K562 (cell line): ENCODE results near the gene TRMT1L. TPM values are rescaled to one million over a fixed set of nuclear protein-coding genes. Genes with fewer than 3 reads are reported as not detected.

Source experiments
- CUX1 ChIP-seq: fragments of 200-800 bp; sonication (Bioruptor generic); IDR thresholded peaks from 2 replicates; pipeline ENCODE4 v1.6.1; 2016; ENCODE audit warnings: missing genetic modification characterization, missing compliant biosample characterization
- HLTF ChIP-seq: fragments of 450-650 bp; IDR thresholded peaks from 2 replicates; pipeline ENCODE4 v1.6.1; 2016
- KLF16 ChIP-seq: IDR thresholded peaks from 2 replicates; pipeline ENCODE4 v1.6.1; 2016; ENCODE audit warnings: antibody characterized with exemption
- KLF6 ChIP-seq: fragments of 250-450 bp; sonication (Bioruptor Pico); IDR thresholded peaks from 2 replicates; pipeline ENCODE4 v1.4.0; 2020; ENCODE audit warnings: mild to moderate bottlenecking, moderate library complexity, borderline replicate concordance
- NR4A1 ChIP-seq, 2 experiments: fragments of 250-450 bp in 1 of 2; fragments of 450-650 bp in 1 of 2; sonication (Bioruptor Pico) in 1 of 2; IDR thresholded peaks; 2 replicates each; pipeline versions ENCODE4 v1.4.0 to v1.6.1; 2016 to 2020; ENCODE audit warnings: mild to moderate bottlenecking in 2 of 2, missing compliant biosample characterization in 1 of 2, missing genetic modification characterization in 1 of 2, moderate library complexity in 1 of 2
- NUFIP1 ChIP-seq: fragments of 450-650 bp; IDR thresholded peaks from 2 replicates; pipeline ENCODE4 v1.6.1; 2018; ENCODE audit not compliant: partially characterized antibody
- RCOR1 ChIP-seq, 2 experiments: IDR thresholded peaks; 2 replicates each; pipeline ENCODE4 v1.6.1; 2012; ENCODE audit warnings: low read depth in 2 of 2, low read length in 2 of 2, borderline replicate concordance in 1 of 2, improper control_type of control experiment in 1 of 2
- SNIP1 ChIP-seq: fragments of 450-650 bp; IDR thresholded peaks from 2 replicates; pipeline ENCODE4 v1.7.1; 2017; ENCODE audit warnings: low read depth, mild to moderate bottlenecking
- TFAP4 ChIP-seq: sonication (generic); formaldehyde crosslinking; IDR thresholded peaks from 2 replicates; pipeline ENCODE4 v1.8.0; 2022; ENCODE audit warnings: missing genetic modification reagents, mild to moderate bottlenecking, moderate library complexity, borderline replicate concordance
- THAP7 ChIP-seq: fragments of 250-450 bp; sonication (Bioruptor Pico); IDR thresholded peaks from 2 replicates; pipeline ENCODE4 v1.5.0; 2021
- THRAP3 ChIP-seq: fragments of 450-650 bp; IDR thresholded peaks from 2 replicates; pipeline ENCODE4 v1.6.1; 2016; ENCODE audit warnings: mild to moderate bottlenecking, inconsistent platforms, borderline replicate concordance
- ZNF24 ChIP-seq: fragments of 450-650 bp; IDR thresholded peaks from 2 replicates; pipeline ENCODE4 v1.6.1; 2016
- ZNF586 ChIP-seq: fragments of 450-650 bp; formaldehyde crosslinking; conservative IDR thresholded peaks from 2 replicates; pipeline ENCODE4 v1.4.0; 2020; ENCODE audit warnings: mild to moderate bottlenecking, moderate library complexity
- ZNF785 ChIP-seq: fragments of 250-450 bp; sonication (Bioruptor Pico); IDR thresholded peaks from 2 replicates; pipeline ENCODE4 v1.4.0; 2020; ENCODE audit warnings: mild to moderate bottlenecking
- polyA plus RNA-seq, 8 experiments: library from polyadenylated mRNA; depleted of rRNA in 4 of 8; stranded (reverse) in 5 of 8; unstranded in 3 of 8; fragments of >200 nt; fragmentation: Nextera tagmentation in 2 of 8; fragmentation: Illumina TruSeq in 1 of 8; extraction: Ambion mirVana in 2 of 8; extraction: Trizol in 1 of 8; gene quantifications; 2 replicates each; pipeline versions ENCODE4 v1.2.1 to v1.2.3, GENCODE V29; 2011 to 2014; ENCODE audit warnings: inconsistent platforms in 1 of 8, missing spikeins in 1 of 8
- total RNA-seq, 7 experiments: library from RNA; depleted of rRNA in 6 of 7; stranded (reverse); fragments of >200 nt in 6 of 7; fragmentation: Illumina TruSeq in 2 of 7; extraction: Trizol in 2 of 7; gene quantifications; 2 replicates each; pipeline versions ENCODE4 v1.2.1 to v1.2.3, GENCODE V29; 2011 to 2021; ENCODE audit warnings: low replicate concordance in 1 of 7
- TF ChIP-seq, protein P1 (sequence below): fragments of 250-450 bp; sonication (Bioruptor Pico); IDR thresholded peaks from 2 replicates; pipeline ENCODE4 v1.4.0; 2020

TRMT1L gene
- total and polyA plus RNA-seq, 9 of the 15 experiments (the other 6 are each of a cell fraction or from before 2014, with no cell fraction given) = 6.4 to 88.9 (median 32.9) TPM

- no peak for TF ChIP-seq KLF16
- no peak for TF ChIP-seq ZNF586 (CRISPR knock-in tag)
- no peak for TF ChIP-seq THRAP3
- no peak for TF ChIP-seq CUX1 (CRISPR knock-in tag)
- no peak for TF ChIP-seq ZNF785 (CRISPR knock-in tag)
- TF ChIP-seq KLF6 (CRISPR knock-in tag) = no peak
- no peak for TF ChIP-seq SNIP1
- no peak for TF ChIP-seq HLTF
- TF ChIP-seq NR4A1 (CRISPR knock-in tag; IDR thresholded peaks at IDR 0.05) = no peak
- no peak for TF ChIP-seq NR4A1 (tag; IDR thresholded peaks at IDR 0.05)
- TF ChIP-seq THAP7 = no peak
- TF ChIP-seq RCOR1 (IDR thresholded peaks at IDR 0.05; ENCODE audit: borderline replicate concordance in 1 of 2, low read depth in 2 of 2, low read length in 2 of 2) = no peak
- TF ChIP-seq NUFIP1 = no peak
- TF ChIP-seq ZNF24 = no peak
- TF ChIP-seq, protein P1, sequence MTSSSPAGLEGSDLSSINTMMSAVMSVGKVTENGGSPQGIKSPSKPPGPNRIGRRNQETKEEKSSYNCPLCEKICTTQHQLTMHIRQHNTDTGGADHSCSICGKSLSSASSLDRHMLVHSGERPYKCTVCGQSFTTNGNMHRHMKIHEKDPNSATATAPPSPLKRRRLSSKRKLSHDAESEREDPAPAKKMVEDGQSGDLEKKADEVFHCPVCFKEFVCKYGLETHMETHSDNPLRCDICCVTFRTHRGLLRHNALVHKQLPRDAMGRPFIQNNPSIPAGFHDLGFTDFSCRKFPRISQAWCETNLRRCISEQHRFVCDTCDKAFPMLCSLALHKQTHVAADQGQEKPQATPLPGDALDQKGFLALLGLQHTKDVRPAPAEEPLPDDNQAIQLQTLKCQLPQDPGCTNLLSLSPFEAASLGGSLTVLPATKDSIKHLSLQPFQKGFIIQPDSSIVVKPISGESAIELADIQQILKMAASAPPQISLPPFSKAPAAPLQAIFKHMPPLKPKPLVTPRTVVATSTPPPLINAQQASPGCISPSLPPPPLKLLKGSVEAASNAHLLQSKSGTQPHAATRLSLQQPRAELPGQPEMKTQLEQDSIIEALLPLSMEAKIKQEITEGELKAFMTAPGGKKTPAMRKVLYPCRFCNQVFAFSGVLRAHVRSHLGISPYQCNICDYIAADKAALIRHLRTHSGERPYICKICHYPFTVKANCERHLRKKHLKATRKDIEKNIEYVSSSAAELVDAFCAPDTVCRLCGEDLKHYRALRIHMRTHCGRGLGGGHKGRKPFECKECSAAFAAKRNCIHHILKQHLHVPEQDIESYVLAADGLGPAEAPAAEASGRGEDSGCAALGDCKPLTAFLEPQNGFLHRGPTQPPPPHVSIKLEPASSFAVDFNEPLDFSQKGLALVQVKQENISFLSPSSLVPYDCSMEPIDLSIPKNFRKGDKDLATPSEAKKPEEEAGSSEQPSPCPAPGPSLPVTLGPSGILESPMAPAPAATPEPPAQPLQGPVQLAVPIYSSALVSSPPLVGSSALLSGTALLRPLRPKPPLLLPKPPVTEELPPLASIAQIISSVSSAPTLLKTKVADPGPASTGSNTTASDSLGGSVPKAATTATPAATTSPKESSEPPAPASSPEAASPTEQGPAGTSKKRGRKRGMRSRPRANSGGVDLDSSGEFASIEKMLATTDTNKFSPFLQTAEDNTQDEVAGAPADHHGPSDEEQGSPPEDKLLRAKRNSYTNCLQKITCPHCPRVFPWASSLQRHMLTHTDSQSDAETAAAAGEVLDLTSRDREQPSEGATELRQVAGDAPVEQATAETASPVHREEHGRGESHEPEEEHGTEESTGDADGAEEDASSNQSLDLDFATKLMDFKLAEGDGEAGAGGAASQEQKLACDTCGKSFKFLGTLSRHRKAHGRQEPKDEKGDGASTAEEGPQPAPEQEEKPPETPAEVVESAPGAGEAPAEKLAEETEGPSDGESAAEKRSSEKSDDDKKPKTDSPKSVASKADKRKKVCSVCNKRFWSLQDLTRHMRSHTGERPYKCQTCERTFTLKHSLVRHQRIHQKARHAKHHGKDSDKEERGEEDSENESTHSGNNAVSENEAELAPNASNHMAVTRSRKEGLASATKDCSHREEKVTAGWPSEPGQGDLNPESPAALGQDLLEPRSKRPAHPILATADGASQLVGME (CRISPR knock-in tag) = no peak
- TF ChIP-seq TFAP4 = no peak
Observed at GRCh38 chr1:185157599-185158412, 1.1 kb upstream of the TRMT1L start (continued).
